Astrocyte (in vitro differentiated cells and primary cell): ENCODE measurements around the gene USP11. TPM values are rescaled to one million over a fixed set of nuclear protein-coding genes. Genes with fewer than 3 reads are reported as not detected.
"Not testable (repeated sequence)": the region's sequence is repeated elsewhere in the genome, so short reads cannot be mapped to it uniquely, and the experiment has no call there.

Experiments used
- DNase-seq: peaks from one replicate; pipeline ENCODE4 v3.0.0-alpha.2; 2010; ENCODE audit warnings: low read depth
- FAIRE-seq: peaks from 2 replicates; lab custom pipeline; 2011; peaks lifted over from hg19 to GRCh38; lab: Jason Lieb, UNC
- H2AFZ ChIP-seq: 2 replicates; pipeline ENCODE4 v1.6.0; 2012; ENCODE audit warnings: low read depth, low read length, inconsistent platforms
- H3K27ac ChIP-seq: 2 replicates; pipeline ENCODE4 v1.5.1; 2011; ENCODE audit warnings: low read depth, low read length, inconsistent platforms
- H3K27me3 ChIP-seq: 2 replicates; pipeline ENCODE4 v1.6.0; 2011; ENCODE audit warnings: low read length, inconsistent platforms; ENCODE audit not compliant: insufficient read depth
- H3K36me3 ChIP-seq: 2 replicates; pipeline ENCODE4 v1.5.1; 2011; ENCODE audit warnings: low read length, inconsistent platforms; ENCODE audit not compliant: insufficient read depth
- H3K4me1 ChIP-seq: 2 replicates; pipeline ENCODE4 v1.5.1; 2011; ENCODE audit warnings: low read length, inconsistent platforms; ENCODE audit not compliant: insufficient read depth
- H3K4me2 ChIP-seq: 2 replicates; pipeline ENCODE4 v1.6.0; 2012; ENCODE audit warnings: low read length, inconsistent platforms
- H3K4me3 ChIP-seq: 2 replicates; pipeline ENCODE4 v1.5.1; 2011; ENCODE audit warnings: low read depth, mild to moderate bottlenecking, low read length, inconsistent platforms; ENCODE audit not compliant: insufficient read depth
- H3K79me2 ChIP-seq: 2 replicates; pipeline ENCODE4 v1.6.0; 2012; ENCODE audit warnings: mild to moderate bottlenecking, low read length, inconsistent platforms; ENCODE audit not compliant: insufficient read depth
- H3K9ac ChIP-seq: 2 replicates; pipeline ENCODE4 v1.6.0; 2012; ENCODE audit warnings: mild to moderate bottlenecking, low read length, inconsistent platforms
- H3K9me3 ChIP-seq: 2 replicates; pipeline ENCODE4 v1.5.1; 2012; ENCODE audit warnings: low read depth, mild to moderate bottlenecking, low read length, inconsistent platforms; ENCODE audit not compliant: insufficient read depth
- H4K20me1 ChIP-seq: 2 replicates; pipeline ENCODE4 v1.6.0; 2012; ENCODE audit warnings: low read length, inconsistent platforms; ENCODE audit not compliant: insufficient read depth
- H3K27ac Mint-ChIP-seq: one replicate; pipeline ENCODE4 v1.8.0; 2021; ENCODE audit warnings: mild to moderate bottlenecking, mixed read lengths; ENCODE audit not compliant: unreplicated experiment
- H3K27me3 Mint-ChIP-seq: one replicate; pipeline ENCODE4 v1.8.0; 2021; ENCODE audit warnings: low read depth, mixed read lengths; ENCODE audit not compliant: unreplicated experiment
- H3K36me3 Mint-ChIP-seq: one replicate; pipeline ENCODE4 v1.8.0; 2021; ENCODE audit warnings: low read depth, mixed read lengths; ENCODE audit not compliant: unreplicated experiment
- H3K4me1 Mint-ChIP-seq: one replicate; pipeline ENCODE4 v1.8.0; 2021; ENCODE audit warnings: low read depth, mixed read lengths; ENCODE audit not compliant: unreplicated experiment
- H3K4me3 Mint-ChIP-seq: one replicate; pipeline ENCODE4 v1.8.0; 2021; ENCODE audit warnings: mild to moderate bottlenecking, moderate library complexity, mixed read lengths; ENCODE audit not compliant: unreplicated experiment
- H3K9me3 Mint-ChIP-seq: one replicate; pipeline ENCODE4 v1.8.0; 2021; ENCODE audit warnings: mild to moderate bottlenecking, mixed read lengths; ENCODE audit not compliant: unreplicated experiment
- EZH2 ChIP-seq: IDR thresholded peaks from 2 replicates; pipeline ENCODE4 v1.6.1; 2012; ENCODE audit warnings: mild to moderate bottlenecking, low read length, inconsistent platforms; ENCODE audit not compliant: insufficient read depth
- total RNA-seq: library from RNA; stranded (reverse); gene quantifications from 2 replicates; pipeline ENCODE4 v1.2.1, GENCODE V29; 2021
- TF ChIP-seq, protein P1 (sequence below): IDR thresholded peaks from 2 replicates; pipeline ENCODE4 v1.5.1; 2011; ENCODE audit warnings: low read depth, mild to moderate bottlenecking, inconsistent platforms, low read length, moderate library complexity; ENCODE audit not compliant: insufficient read depth

USP11 gene
- total RNA-seq, 1 donor from 2014 or later, result 75.7 TPM

DNA sequence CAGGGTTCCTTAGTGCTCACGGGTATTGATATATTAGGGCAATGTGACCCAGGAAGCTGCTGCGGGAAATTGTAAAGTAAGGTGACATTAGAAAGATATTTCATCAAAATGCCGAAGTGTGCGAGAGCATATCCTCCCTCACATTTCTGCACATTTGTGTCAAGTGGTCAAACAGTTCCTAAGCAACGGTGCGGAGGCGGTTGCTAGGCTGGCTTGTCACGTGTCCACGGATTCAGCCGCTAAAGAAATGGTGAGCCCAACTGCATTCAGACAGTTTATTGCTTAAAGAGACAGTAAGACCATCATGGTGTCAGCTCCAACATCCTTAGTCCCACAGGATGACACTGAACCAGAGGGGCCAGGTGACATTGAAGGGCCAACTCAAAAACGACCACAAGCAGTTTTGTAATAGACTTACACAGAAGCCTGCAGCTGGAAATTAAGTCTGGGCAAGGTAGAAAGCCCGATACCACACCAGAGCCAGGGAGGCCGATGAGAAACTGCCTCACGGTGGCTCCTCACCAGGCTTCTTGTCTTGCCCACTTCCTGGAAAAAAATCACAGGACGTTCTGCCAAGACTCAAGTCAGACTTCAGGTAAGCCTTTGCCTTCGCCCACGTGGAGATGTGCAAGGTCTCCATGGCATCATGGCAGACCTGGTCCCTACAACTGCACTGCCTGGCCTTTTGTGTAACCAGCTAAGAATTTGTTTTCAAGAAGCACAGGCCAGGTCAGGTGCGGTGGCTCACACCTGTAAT lies 50.4 kb downstream of the USP11 start:
- no peak overlapping the region for H3K27ac Mint-ChIP-seq
- H3K4me2 ChIP-seq, result peak overlapping the region; percentile 77
- peak; percentile 62 for DNase-seq

GRCh38 chrX:47284616-47285015 lies 51.8 kb downstream of the USP11 start:
- H3K4me3 Mint-ChIP-seq, H3K9ac ChIP-seq, H3K9me3 ChIP-seq, H3K79me2 ChIP-seq, H3K4me3 ChIP-seq, FAIRE-seq, H3K27ac Mint-ChIP-seq, H3K27me3 Mint-ChIP-seq, H4K20me1 ChIP-seq, H3K36me3 ChIP-seq, DNase-seq, H3K27me3 ChIP-seq, H3K9me3 Mint-ChIP-seq, H3K4me1 Mint-ChIP-seq, H3K36me3 Mint-ChIP-seq, H3K27ac ChIP-seq, H3K4me2 ChIP-seq, H2AFZ ChIP-seq: not testable (repeated sequence)
- H3K4me1 ChIP-seq, result peaks cover 11% of the 10 kb centered on the region

More for the DNA sequence above, 50.4 kb downstream of the USP11 start:
- no peaks in the 10 kb centered on the region for H3K79me2 ChIP-seq
- peak overlapping the region; percentile 56 for H2AFZ ChIP-seq
- Mint-ChIP-seq H3K9me3 (no peaks in the 10 kb centered on the region), H3K36me3 (no peaks in the 10 kb centered on the region), H3K4me3 (no peak overlapping the region), H3K27me3 (no peaks in the 10 kb centered on the region), H3K4me1 (peaks cover 2% of the 10 kb centered on the region)
- FAIRE-seq, result no peak
- H3K36me3 ChIP-seq, result no peaks in the 10 kb centered on the region
- H3K27ac ChIP-seq, result peak overlapping the region; percentile 12
- no peaks in the 10 kb centered on the region for H3K9me3 ChIP-seq
- peak overlapping the region; percentile 31 for H3K9ac ChIP-seq
- H3K4me3 ChIP-seq, result peak overlapping the region; percentile 29
- peaks cover 16% of the 10 kb centered on the region for H3K4me1 ChIP-seq
- TF ChIP-seq, protein P1, sequence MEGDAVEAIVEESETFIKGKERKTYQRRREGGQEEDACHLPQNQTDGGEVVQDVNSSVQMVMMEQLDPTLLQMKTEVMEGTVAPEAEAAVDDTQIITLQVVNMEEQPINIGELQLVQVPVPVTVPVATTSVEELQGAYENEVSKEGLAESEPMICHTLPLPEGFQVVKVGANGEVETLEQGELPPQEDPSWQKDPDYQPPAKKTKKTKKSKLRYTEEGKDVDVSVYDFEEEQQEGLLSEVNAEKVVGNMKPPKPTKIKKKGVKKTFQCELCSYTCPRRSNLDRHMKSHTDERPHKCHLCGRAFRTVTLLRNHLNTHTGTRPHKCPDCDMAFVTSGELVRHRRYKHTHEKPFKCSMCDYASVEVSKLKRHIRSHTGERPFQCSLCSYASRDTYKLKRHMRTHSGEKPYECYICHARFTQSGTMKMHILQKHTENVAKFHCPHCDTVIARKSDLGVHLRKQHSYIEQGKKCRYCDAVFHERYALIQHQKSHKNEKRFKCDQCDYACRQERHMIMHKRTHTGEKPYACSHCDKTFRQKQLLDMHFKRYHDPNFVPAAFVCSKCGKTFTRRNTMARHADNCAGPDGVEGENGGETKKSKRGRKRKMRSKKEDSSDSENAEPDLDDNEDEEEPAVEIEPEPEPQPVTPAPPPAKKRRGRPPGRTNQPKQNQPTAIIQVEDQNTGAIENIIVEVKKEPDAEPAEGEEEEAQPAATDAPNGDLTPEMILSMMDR, result no peak
- TF ChIP-seq EZH2, result no peak
- H4K20me1 ChIP-seq, result no peaks in the 10 kb centered on the region
- no peaks in the 10 kb centered on the region for H3K27me3 ChIP-seq

DNA sequence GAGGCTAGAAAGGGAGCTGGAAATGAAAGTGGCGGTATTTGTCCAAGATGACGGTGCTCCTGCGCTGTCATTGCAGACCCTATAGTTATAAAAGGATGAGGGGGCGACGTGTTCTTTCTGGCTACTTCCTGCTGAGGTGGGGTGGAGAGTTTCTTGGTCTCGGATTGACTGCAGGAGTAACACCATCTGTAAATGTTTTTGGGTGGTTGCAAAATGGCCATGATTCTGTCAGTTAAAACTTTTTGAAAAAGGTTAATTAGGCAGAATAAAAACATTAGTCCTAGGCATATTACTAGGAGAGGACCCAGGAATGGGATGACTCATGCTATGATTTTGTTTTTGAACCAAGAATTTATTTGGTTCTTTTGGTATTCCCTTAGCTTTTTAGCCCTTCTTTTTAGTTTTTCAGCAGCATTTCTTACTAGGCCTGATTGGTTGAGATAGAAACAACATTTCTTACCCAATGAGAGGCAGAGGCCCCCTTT lies 53.1 kb downstream of the USP11 start:
- no peak for FAIRE-seq
- Mint-ChIP-seq H3K36me3 (no peaks in the 10 kb centered on the region), H3K4me1 (peaks cover 2% of the 10 kb centered on the region), H3K9me3 (no peaks in the 10 kb centered on the region), H3K27ac (no peak overlapping the region), H3K27me3 (no peaks in the 10 kb centered on the region), H3K4me3 (no peak overlapping the region)
- H3K27ac ChIP-seq, result no peak overlapping the region
- no peaks in the 10 kb centered on the region for H3K9me3 ChIP-seq
- H3K9ac ChIP-seq, result no peak overlapping the region
- no peak overlapping the region for H3K4me3 ChIP-seq
- H3K36me3 ChIP-seq, result no peaks in the 10 kb centered on the region
- no peaks in the 10 kb centered on the region for H3K79me2 ChIP-seq
- H4K20me1 ChIP-seq, result no peaks in the 10 kb centered on the region
- peak; percentile 18 for DNase-seq
- H3K4me2 ChIP-seq, result peak overlapping the region; percentile 46
- H3K4me1 ChIP-seq, result peaks cover 11% of the 10 kb centered on the region
- no peak overlapping the region for H2AFZ ChIP-seq
- H3K27me3 ChIP-seq, result no peaks in the 10 kb centered on the region
- no peak for TF ChIP-seq EZH2
- TF ChIP-seq, protein P1, result no peak
